ENCODE measurements around the gene CSDE1.

DNA sequence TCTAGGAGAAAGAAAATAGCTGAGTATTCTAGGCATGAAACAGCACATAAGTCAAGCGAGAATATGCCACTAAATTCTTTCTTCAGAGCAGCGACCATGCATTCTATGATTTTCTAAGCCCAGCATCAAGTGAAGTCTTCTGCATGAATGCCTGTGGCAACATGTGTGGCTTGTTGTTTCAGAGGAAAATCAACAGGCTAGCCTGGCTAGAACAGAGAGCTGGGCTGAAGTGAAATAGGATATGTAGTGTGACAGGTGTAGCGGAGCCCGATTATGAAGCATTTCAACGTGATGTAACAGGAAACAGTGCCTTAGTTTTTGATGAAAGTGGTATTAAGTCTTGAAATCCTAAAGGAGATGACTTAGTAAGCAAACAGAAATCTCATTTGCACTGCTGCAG is 7.0 kb downstream of the CSDE1 start:
- TF ChIP-seq, protein P1, sequence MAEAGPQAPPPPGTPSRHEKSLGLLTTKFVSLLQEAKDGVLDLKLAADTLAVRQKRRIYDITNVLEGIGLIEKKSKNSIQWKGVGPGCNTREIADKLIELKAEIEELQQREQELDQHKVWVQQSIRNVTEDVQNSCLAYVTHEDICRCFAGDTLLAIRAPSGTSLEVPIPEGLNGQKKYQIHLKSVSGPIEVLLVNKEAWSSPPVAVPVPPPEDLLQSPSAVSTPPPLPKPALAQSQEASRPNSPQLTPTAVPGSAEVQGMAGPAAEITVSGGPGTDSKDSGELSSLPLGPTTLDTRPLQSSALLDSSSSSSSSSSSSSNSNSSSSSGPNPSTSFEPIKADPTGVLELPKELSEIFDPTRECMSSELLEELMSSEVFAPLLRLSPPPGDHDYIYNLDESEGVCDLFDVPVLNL (CRISPR knock-in tag; IDR thresholded peaks at IDR 0.05; ENCODE audit: borderline replicate concordance, low read depth) = no peak
- no peak for TF ChIP-seq SOX15 (CRISPR knock-in tag; IDR thresholded peaks at IDR 0.05)
- TF ChIP-seq CTCF (IDR thresholded peaks at IDR 0.05) = no peak
- no peak for TF ChIP-seq CREB1 (CRISPR knock-in tag; IDR thresholded peaks at IDR 0.05)
- no peak for TF ChIP-seq ESRRA (CRISPR knock-in tag; IDR thresholded peaks at IDR 0.05; ENCODE audit: borderline replicate concordance)
- TF ChIP-seq, protein P2, sequence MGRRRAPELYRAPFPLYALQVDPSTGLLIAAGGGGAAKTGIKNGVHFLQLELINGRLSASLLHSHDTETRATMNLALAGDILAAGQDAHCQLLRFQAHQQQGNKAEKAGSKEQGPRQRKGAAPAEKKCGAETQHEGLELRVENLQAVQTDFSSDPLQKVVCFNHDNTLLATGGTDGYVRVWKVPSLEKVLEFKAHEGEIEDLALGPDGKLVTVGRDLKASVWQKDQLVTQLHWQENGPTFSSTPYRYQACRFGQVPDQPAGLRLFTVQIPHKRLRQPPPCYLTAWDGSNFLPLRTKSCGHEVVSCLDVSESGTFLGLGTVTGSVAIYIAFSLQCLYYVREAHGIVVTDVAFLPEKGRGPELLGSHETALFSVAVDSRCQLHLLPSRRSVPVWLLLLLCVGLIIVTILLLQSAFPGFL (CRISPR knock-in tag; IDR thresholded peaks at IDR 0.05; ENCODE audit: borderline replicate concordance) = no peak
- no peak for TF ChIP-seq ZNF263 (CRISPR knock-in tag; IDR thresholded peaks at IDR 0.05; ENCODE audit: low read depth)
- TF ChIP-seq, protein P3, sequence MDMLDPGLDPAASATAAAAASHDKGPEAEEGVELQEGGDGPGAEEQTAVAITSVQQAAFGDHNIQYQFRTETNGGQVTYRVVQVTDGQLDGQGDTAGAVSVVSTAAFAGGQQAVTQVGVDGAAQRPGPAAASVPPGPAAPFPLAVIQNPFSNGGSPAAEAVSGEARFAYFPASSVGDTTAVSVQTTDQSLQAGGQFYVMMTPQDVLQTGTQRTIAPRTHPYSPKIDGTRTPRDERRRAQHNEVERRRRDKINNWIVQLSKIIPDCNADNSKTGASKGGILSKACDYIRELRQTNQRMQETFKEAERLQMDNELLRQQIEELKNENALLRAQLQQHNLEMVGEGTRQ (CRISPR knock-in tag; IDR thresholded peaks at IDR 0.05) = no peak
- no peak for TF ChIP-seq FOXJ3 (CRISPR knock-in tag; IDR thresholded peaks at IDR 0.05; ENCODE audit: borderline replicate concordance)

Measured in WTC11 (cell line).